Measurements from ENCODE around the gene KRT16. TPM values are rescaled to one million over a fixed set of nuclear protein-coding genes. Genes with fewer than 3 reads are reported as not detected.

The KRT16 gene
- total and polyA plus RNA-seq, 2 experiments from 2014 or later, result 0.90 to 2.5 TPM

DNA sequence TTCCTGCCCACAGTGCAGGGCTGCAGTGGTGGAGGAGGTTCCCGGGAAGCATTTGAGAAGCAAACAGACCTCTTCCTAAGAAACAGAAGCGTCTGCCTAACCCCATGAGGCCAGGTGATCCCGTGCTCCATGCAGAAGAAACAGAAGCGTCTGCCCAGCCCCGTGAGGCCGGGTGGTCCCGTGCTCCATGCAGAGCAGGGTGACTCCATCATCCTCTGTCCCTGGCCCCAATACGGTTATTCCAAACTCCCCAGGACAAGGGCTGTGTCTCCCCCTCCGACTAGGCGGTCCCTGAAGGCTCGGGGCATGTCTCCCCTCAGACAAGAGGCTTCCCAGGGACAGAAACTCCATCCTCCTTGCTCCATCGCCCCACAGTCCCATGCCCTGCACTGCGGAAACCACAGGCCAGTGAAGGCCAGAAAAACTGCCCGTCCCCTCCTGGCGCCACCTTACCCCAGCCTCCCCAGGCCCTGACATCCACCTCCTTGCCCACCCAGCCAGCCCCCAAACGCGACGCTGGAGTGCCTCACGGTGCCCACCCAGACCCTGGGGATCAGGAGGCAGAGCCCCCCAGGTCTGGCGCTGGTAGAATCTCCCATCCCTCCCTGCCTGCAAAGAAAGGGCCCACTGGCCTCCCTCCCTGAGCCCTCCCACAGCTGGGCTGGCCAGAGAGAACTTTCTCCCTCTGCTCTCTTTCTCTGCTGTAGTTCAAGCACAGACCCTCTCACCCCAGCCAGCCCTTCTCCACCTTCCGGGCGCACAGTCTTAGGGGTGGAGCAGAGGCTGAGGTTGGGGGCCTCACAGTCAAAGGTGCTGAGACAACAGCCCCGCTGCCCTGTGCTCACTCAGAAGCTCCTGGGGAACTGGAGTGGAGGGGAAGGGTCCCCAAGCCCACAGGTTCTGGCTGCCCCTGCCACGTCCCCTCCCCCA is 42.4 kb upstream of the KRT16 start:
- Histone ChIP-seq H3K9ac (no peak overlapping the region), H3K27ac (no peak overlapping the region), H3K9me3 (ENCODE audit: low read depth) (no peaks in the 10 kb centered on the region), H3F3A (ENCODE audit: insufficient read depth) (no peaks in the 10 kb centered on the region), H3K27me3 (replicated peaks; ENCODE audit: insufficient read depth) (no peaks in the 10 kb centered on the region), H3K4me2 (ENCODE audit: unreplicated experiment) (no peak overlapping the region), H3K36me3 (ENCODE audit: low read depth) (no peaks in the 10 kb centered on the region), H3K4me1 (ENCODE audit: insufficient read depth) (no peaks in the 10 kb centered on the region), H2AFZ (no peak overlapping the region), H3K79me2 (ENCODE audit: insufficient read depth) (no peaks in the 10 kb centered on the region), H4K20me1 (ENCODE audit: insufficient read depth) (no peaks in the 10 kb centered on the region), H3K9me2 (ENCODE audit: insufficient read depth) (no peaks in the 10 kb centered on the region), H3K4me3 (no peak overlapping the region)
- no peak for TF ChIP-seq EZH2 (IDR thresholded peaks at IDR 0.05; ENCODE audit: insufficient read depth, poor library complexity, severe bottlenecking)
- TF ChIP-seq EZH2phosphoT487 (IDR thresholded peaks at IDR 0.05; ENCODE audit: insufficient read depth, low read depth), result no peak
- in situ Hi-C loops (cut with MboI), result loop anchor here (25.0 kb wide), 2 partner anchors 318 to 1043 kb away; no protein-coding TSS in a partner anchor
- no peak for DNase-seq
- 81 to 83% methylated on average over 21 to 24 of the region's 24 CpGs for WGBS, 2 experiments (ENCODE audit: low coverage in 1 of 2, low lambda C conversion rate in 2 of 2, missing lambda C conversion rate in 2 of 2)

DNA sequence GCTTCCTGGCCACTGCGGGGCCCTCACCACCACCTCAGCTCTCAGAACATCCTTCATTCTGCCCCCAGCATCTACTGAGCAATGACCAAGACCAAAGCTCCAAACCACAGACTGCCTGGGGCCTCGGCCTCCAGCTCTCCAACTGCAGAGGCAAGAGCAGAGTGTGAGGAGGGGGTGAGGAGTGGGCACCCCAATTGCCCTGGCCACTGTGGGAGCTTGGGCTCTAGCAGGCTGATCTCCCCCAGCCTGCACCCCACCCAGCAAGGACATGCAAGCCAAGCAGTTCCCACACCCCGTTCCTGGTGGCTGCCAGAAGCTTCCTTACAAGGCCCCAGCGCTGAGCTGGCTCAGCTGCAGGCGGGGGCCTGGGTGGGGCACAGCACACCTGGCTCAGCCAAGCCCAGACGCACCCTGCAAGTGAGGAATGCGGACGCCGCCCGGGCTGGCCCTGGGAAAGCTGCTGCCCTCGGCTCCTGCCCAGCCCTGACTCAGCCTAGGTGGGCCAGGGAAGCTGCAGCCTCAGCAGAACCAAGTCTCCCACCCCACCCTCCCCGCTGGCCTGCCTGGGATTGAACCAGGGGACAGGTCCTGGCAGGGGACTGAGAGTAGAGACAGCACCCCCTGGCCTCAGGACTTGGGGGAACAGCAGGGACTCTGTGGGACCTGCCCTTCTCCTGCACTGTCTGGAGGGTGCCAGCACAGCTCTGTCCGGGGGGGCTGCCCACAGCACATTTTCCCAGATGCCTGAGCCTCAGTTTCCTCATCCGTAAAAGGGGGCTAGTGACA is 41.5 kb upstream of the KRT16 start:
- no peak overlapping the region for H3K27ac ChIP-seq
- DNase-seq, result no peak
- H3F3A ChIP-seq (ENCODE audit: insufficient read depth), result no peaks in the 10 kb centered on the region
- H4K20me1 ChIP-seq (ENCODE audit: insufficient read depth), result no peaks in the 10 kb centered on the region
- 73 to 80% methylated on average over 11 to 13 of the region's 14 CpGs for WGBS, 2 experiments (ENCODE audit: low coverage in 1 of 2, low lambda C conversion rate in 2 of 2, missing lambda C conversion rate in 2 of 2)
- no peaks in the 10 kb centered on the region for H3K79me2 ChIP-seq (ENCODE audit: insufficient read depth)
- TF ChIP-seq EZH2 (IDR thresholded peaks at IDR 0.05; ENCODE audit: insufficient read depth, poor library complexity, severe bottlenecking), result no peak
- no peak for TF ChIP-seq EZH2phosphoT487 (IDR thresholded peaks at IDR 0.05; ENCODE audit: insufficient read depth, low read depth)
- no peaks in the 10 kb centered on the region for H3K9me2 ChIP-seq (ENCODE audit: insufficient read depth)
- no peaks in the 10 kb centered on the region for H3K27me3 ChIP-seq (replicated peaks; ENCODE audit: insufficient read depth)
- H3K4me1 ChIP-seq (ENCODE audit: insufficient read depth), result no peaks in the 10 kb centered on the region
- no peak overlapping the region for H3K4me3 ChIP-seq
- H3K4me2 ChIP-seq (ENCODE audit: unreplicated experiment), result no peak overlapping the region
- H3K9me3 ChIP-seq (ENCODE audit: low read depth), result no peaks in the 10 kb centered on the region
- H3K36me3 ChIP-seq (ENCODE audit: low read depth), result no peaks in the 10 kb centered on the region
- in situ Hi-C loops (cut with MboI), result loop anchor here (25.0 kb wide), 2 partner anchors 317 to 1042 kb away; no protein-coding TSS in a partner anchor
- no peak overlapping the region for H2AFZ ChIP-seq
- no peak overlapping the region for H3K9ac ChIP-seq

DNA sequence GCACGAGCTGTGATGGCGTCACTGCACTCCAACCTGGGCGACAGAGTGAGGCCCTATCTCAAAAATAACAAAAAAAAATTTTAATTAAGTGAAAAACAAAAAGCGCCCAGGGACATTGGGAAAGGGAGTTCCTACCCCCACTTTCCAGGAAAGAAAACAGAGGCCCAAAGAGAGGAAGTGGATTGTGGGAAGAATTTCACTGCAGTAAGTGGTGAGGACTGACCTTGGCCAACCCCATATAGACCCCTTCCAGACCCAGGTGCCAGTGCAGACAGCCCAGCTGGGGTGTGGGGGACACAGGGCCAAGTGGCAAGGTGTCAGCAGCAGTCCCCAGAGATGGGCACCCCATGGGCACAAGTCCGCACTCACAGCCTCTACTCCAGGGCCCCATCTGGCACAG is 40.9 kb upstream of the KRT16 start:
- Histone ChIP-seq H3K79me2 (ENCODE audit: insufficient read depth) (no peaks in the 10 kb centered on the region), H3K4me2 (ENCODE audit: unreplicated experiment) (no peak overlapping the region), H3K4me1 (ENCODE audit: insufficient read depth) (0 out of 2 replicates have a peak, but pooled peaks cover 2% of the 10 kb centered on the region), H3K27ac (no peak overlapping the region), H3K27me3 (replicated peaks; ENCODE audit: insufficient read depth) (no peaks in the 10 kb centered on the region), H3K4me3 (no peak overlapping the region), H3K36me3 (ENCODE audit: low read depth) (no peaks in the 10 kb centered on the region), H2AFZ (no peak overlapping the region), H3F3A (ENCODE audit: insufficient read depth) (no peaks in the 10 kb centered on the region), H3K9me3 (ENCODE audit: low read depth) (no peaks in the 10 kb centered on the region), H3K9ac (no peak overlapping the region), H4K20me1 (ENCODE audit: insufficient read depth) (no peaks in the 10 kb centered on the region), H3K9me2 (ENCODE audit: insufficient read depth) (no peaks in the 10 kb centered on the region)
- no peak for DNase-seq
- 70 to 88% methylated on average over 4 to 5 of the region's 5 CpGs for WGBS, 2 experiments (ENCODE audit: low coverage in 1 of 2, low lambda C conversion rate in 2 of 2, missing lambda C conversion rate in 2 of 2)
- no peak for TF ChIP-seq EZH2 (IDR thresholded peaks at IDR 0.05; ENCODE audit: insufficient read depth, poor library complexity, severe bottlenecking)
- no peak for TF ChIP-seq EZH2phosphoT487 (IDR thresholded peaks at IDR 0.05; ENCODE audit: insufficient read depth, low read depth)
- in situ Hi-C loops (cut with MboI), result loop anchor here (25.0 kb wide), 2 partner anchors 316 to 1041 kb away; no protein-coding TSS in a partner anchor

DNA sequence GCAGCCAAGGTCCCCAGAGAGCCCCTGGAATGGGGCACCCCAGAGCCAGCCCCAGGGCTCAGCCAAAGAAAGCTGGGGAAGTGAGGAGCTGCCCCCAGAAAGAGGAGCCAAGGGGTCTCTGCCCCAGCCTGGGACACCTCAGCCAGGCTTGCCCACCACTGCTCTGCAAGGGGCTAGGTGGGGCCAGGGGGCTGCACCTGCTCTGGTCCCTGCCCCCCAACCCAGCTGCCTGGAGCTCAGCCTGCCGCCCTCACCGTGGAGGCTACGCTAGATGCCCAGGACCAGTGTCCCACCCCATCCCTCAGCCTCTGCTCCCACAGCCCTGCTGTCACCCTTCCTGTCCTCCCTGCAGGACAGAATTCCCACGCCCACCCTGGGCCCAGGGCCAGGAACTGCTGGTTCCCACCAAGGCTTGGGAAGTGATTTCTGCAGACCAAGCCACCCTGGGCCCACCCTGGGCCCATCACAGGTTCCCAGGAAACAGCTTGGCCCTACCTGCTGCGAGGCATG is 39.9 kb upstream of the KRT16 start:
- no peaks in the 10 kb centered on the region for H3K36me3 ChIP-seq (ENCODE audit: low read depth)
- no peaks in the 10 kb centered on the region for H4K20me1 ChIP-seq (ENCODE audit: insufficient read depth)
- WGBS, 2 experiments (ENCODE audit: low coverage in 1 of 2, low lambda C conversion rate in 2 of 2, missing lambda C conversion rate in 2 of 2), result 76 to 81% methylated on average over 4 to 5 of the region's 5 CpGs
- in situ Hi-C loops (cut with MboI), result loop anchor here (25.0 kb wide), 2 partner anchors 315 to 1040 kb away; no protein-coding TSS in a partner anchor
- H3K9me3 ChIP-seq (ENCODE audit: low read depth), result no peaks in the 10 kb centered on the region
- no peaks in the 10 kb centered on the region for H3K27me3 ChIP-seq (replicated peaks; ENCODE audit: insufficient read depth)
- no peak for TF ChIP-seq EZH2 (IDR thresholded peaks at IDR 0.05; ENCODE audit: insufficient read depth, poor library complexity, severe bottlenecking)
- TF ChIP-seq EZH2phosphoT487 (IDR thresholded peaks at IDR 0.05; ENCODE audit: insufficient read depth, low read depth), result no peak
- H2AFZ ChIP-seq, result no peak overlapping the region
- H3K9me2 ChIP-seq (ENCODE audit: insufficient read depth), result no peaks in the 10 kb centered on the region
- no peak overlapping the region for H3K4me3 ChIP-seq
- H3K9ac ChIP-seq, result no peak overlapping the region
- no peak overlapping the region for H3K27ac ChIP-seq
- H3K4me2 ChIP-seq (ENCODE audit: unreplicated experiment), result no peak overlapping the region
- no peak for DNase-seq
- no peaks in the 10 kb centered on the region for H3K79me2 ChIP-seq (ENCODE audit: insufficient read depth)
- 0 out of 2 replicates have a peak, but pooled peaks cover 2% of the 10 kb centered on the region for H3K4me1 ChIP-seq (ENCODE audit: insufficient read depth)
- H3F3A ChIP-seq (ENCODE audit: insufficient read depth), result no peaks in the 10 kb centered on the region

All from GM23248 (cell line).